ACC112 (cell line): ENCODE results near the gene APBB1IP.
"Not testable (repeated sequence)": the region's sequence is repeated elsewhere in the genome, so short reads cannot be mapped to it uniquely, and the experiment has no call there.

Source experiments
- H2AFZ ChIP-seq: fragments of 200-600 bp; sonication (generic); one replicate; pipeline ENCODE4 v1.6.0; 2017; ENCODE audit warnings: antibody characterized with exemption, low read length; ENCODE audit not compliant: unreplicated experiment
- H3K27ac ChIP-seq: fragments of 200-600 bp; sonication (generic); 2 replicates; pipeline ENCODE4 v1.5.1; 2014; ENCODE audit warnings: low read depth, mild to moderate bottlenecking, antibody characterized with exemption, low read length, moderate library complexity
- H3K27me3 ChIP-seq: fragments of 200-600 bp; sonication (generic); 2 replicates; pipeline ENCODE4 v1.6.1; 2014; ENCODE audit warnings: mild to moderate bottlenecking, antibody characterized with exemption, low read length, moderate library complexity, mixed read lengths; ENCODE audit not compliant: insufficient read depth
- H3K36me3 ChIP-seq: fragments of 200-600 bp; sonication (generic); 2 replicates; pipeline ENCODE4 v1.6.1; 2016; ENCODE audit warnings: mild to moderate bottlenecking, antibody characterized with exemption, low read length, moderate library complexity, mixed read lengths; ENCODE audit not compliant: insufficient read depth
- H3K4me1 ChIP-seq: fragments of 200-600 bp; sonication (generic); one replicate; pipeline ENCODE4 v1.6.1; 2016; ENCODE audit warnings: low read length, mixed read lengths; ENCODE audit not compliant: insufficient read depth, unreplicated experiment, control insufficient read depth
- H3K4me3 ChIP-seq: fragments of 200-600 bp; sonication (generic); 2 replicates; pipeline ENCODE4 v1.5.1; 2014; ENCODE audit warnings: mild to moderate bottlenecking, low read depth, low read length
- H3K79me2 ChIP-seq: fragments of 200-600 bp; sonication (generic); one replicate; pipeline ENCODE4 v1.6.0; 2016; ENCODE audit warnings: low read length; ENCODE audit not compliant: control insufficient read depth, unreplicated experiment, insufficient read depth

APBB1IP gene, protein sequence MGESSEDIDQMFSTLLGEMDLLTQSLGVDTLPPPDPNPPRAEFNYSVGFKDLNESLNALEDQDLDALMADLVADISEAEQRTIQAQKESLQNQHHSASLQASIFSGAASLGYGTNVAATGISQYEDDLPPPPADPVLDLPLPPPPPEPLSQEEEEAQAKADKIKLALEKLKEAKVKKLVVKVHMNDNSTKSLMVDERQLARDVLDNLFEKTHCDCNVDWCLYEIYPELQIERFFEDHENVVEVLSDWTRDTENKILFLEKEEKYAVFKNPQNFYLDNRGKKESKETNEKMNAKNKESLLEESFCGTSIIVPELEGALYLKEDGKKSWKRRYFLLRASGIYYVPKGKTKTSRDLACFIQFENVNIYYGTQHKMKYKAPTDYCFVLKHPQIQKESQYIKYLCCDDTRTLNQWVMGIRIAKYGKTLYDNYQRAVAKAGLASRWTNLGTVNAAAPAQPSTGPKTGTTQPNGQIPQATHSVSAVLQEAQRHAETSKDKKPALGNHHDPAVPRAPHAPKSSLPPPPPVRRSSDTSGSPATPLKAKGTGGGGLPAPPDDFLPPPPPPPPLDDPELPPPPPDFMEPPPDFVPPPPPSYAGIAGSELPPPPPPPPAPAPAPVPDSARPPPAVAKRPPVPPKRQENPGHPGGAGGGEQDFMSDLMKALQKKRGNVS

DNA sequence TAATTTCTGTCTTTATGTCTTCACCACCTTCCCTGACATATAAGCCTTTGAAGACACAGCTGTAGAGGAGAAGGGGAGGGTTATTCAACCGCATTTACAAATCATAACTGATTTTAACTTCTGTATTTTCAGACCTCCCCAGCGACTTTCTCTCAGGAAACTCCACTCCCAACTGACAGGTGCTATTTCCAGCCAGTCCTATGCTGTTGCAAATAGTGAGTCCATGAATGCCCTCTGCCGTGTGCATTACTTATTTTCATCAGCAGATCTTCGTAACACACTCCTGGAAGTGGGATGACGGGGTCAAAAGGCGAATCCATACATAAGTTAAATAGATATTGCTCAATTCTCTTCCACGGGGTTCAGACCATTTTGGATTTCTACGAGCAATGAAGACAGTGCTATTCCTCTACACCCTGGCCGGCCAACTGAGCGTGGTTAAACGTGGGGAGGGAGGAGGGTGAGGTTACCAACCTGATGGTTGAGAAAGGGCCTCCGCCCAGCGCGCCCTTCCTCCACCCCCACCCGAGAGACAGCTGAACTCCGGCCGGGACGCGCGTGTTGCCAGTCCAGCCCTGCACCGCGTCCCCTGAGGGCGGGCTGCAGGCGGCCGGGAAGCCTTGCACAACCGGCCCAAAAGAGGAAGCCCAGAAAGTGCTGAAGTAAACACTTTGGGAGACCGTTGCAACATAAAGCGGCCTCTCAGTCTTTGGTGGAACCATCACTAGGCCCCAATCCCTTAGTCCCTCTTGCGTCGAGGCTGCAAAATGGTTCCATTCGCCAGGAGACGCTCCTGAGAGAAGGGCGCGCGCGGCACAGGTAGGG lies at the start of gene APBB1IP:
TSS of gene APBB1IP (plus strand) at position 705 of the 825 bp plus-strand sequence. CDS start 53,986 bp downstream, outside the sequence.
- no peak within 1 kb of the TSS; the same call in 1 of the 2 replicates for H3K27ac ChIP-seq

DNA sequence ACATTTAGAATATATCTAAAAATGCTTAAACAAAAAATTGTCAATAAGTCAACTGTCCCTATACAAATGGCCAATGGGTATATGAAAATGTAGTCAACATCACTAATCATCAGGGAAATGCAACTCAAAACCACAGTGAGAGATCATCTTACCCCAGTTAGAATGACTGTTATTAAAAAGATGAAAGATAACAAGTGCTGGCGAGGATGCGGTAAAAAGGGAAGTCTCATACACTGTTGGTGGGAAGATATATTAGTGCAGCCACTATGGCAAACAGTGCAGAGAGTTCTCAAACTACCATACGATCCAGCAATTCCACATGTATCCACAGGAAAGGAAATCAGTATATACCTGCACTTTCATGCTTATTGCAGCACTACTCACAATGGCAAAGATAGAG lies 48.6 kb upstream of the APBB1IP start:
- Histone ChIP-seq H3K79me2 (no peaks in the 10 kb centered on the region), H3K27ac (no peak overlapping the region), H3K4me3 (no peak overlapping the region), H3K36me3 (no peaks in the 10 kb centered on the region), H3K4me1 (no peaks in the 10 kb centered on the region), H2AFZ (no peak overlapping the region), H3K27me3 (peaks cover 16% of the 10 kb centered on the region)

More for the DNA sequence above, at the start of gene APBB1IP:
- H3K27me3 ChIP-seq, result peaks cover 2% of the 10 kb centered on the region; the same call in 1 of the 2 replicates
- H3K4me3 ChIP-seq, result peak within 1 kb of the TSS; percentile 77
- peaks cover 11% of the 10 kb centered on the region for H3K4me1 ChIP-seq
- H3K36me3 ChIP-seq, result no peaks in the 10 kb centered on the region
- peak within 1 kb of the TSS; percentile 80 for H2AFZ ChIP-seq
- H3K79me2 ChIP-seq, result no peaks in the 10 kb centered on the region

DNA sequence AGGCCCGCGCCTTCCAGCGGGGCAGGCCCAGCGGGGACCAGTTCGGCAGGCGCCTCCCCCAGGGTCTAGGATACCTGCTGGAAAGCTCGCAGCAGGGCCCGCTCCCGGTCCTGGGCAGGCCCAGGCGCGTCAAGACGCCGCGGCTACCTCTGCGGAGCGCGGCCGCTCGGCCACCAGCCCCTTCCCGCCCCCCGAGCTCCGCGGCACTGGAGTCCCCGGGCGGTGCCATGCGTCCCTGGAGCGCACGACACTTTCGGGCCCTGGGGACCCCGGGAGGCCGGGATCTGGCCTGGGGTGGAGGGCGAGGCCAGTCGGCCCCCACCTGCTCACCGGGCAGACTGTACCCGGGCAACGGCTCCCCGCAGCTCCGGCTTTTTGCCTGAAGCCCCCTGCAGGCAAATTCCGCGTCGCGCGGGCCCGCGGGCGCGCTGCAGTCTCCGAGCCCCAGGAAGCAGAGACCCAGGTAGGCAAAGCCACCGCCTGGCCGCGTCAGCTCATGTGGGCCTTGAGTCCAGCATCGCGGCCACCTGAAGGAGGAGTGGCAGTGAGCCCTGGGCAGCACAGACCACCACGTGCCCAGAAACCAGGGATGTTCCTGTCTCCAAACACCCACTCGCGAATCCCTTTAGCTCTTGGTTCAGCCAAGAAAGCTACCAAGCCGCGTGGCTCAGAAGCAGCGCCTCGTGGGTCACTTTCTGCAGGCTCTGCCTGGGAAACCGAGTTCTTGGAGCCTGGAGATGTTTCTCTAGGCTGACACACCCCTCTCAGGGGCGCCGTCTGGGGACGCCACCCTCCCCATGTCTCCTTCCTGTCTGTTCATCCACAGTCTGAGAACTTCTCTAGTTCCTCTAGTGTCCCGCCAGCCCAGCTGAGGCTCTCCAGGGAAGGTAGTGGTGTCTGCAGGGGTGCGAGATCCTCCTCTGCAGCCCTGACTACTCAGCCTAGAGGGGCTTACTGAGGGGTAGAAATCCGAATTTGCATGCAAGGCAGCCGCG lies 46.1 kb upstream of the APBB1IP start:
- H3K36me3 ChIP-seq, result no peaks in the 10 kb centered on the region
- H2AFZ ChIP-seq, result no peak overlapping the region
- no peak overlapping the region for H3K4me3 ChIP-seq
- no peaks in the 10 kb centered on the region for H3K4me1 ChIP-seq
- H3K79me2 ChIP-seq, result no peaks in the 10 kb centered on the region
- peaks cover 18% of the 10 kb centered on the region for H3K27me3 ChIP-seq
- no peak overlapping the region for H3K27ac ChIP-seq

DNA sequence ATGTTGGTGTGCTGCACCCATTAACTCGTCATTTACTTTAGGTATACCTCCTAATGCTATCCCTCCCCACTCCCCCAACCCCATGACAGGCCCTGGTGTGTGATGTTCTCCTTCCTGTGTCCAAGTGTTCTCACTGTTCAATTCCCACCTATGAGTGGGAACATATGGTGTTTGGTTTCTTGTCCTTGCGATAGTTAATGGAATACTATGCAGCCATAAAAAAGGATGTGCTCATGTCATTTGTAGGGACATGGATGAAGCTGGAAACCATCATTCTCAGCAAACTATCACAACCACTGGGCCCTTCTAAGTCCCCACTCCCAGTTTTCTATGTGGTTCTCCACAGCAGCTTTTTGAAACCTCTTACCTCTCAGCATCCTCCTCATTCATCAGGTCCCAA lies 39.8 kb upstream of the APBB1IP start:
- H2AFZ ChIP-seq, H3K4me1 ChIP-seq, H3K4me3 ChIP-seq, H3K79me2 ChIP-seq, H3K36me3 ChIP-seq, H3K27me3 ChIP-seq, H3K27ac ChIP-seq: not testable (repeated sequence)

DNA sequence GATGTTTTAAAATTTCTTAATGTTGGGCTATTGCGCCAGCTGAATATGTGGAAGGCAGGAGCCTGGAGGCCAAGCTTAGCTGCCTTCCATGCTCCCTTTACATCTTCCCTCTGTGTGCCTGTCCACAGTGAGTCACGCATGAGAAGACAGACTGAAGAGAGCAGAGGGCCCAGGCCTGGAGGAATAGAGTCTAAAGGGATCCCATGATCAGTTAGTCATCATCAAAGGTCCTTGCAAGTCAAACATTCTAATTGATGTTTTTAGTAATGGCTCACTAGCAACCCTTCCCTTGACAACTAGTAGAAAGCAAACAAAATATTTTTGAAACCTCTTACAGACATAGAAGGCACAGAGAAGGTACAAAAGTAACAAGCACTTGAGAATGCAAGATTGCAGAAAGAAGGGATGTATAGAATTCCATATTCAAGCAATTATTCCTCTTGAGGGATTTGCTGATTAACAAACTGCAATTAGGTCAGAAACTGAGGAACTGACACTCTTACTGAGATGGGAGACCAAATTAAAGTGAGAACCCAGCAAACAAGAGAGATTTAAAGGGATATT lies 30.7 kb upstream of the APBB1IP start:
- Histone ChIP-seq H3K27me3 (peaks cover 5% of the 10 kb centered on the region; the same call in 1 of the 2 replicates), H3K36me3 (no peaks in the 10 kb centered on the region), H3K4me3 (no peak overlapping the region), H3K27ac (peak overlapping the region; percentile 67), H3K79me2 (no peaks in the 10 kb centered on the region), H3K4me1 (no peaks in the 10 kb centered on the region), H2AFZ (no peak overlapping the region)

DNA sequence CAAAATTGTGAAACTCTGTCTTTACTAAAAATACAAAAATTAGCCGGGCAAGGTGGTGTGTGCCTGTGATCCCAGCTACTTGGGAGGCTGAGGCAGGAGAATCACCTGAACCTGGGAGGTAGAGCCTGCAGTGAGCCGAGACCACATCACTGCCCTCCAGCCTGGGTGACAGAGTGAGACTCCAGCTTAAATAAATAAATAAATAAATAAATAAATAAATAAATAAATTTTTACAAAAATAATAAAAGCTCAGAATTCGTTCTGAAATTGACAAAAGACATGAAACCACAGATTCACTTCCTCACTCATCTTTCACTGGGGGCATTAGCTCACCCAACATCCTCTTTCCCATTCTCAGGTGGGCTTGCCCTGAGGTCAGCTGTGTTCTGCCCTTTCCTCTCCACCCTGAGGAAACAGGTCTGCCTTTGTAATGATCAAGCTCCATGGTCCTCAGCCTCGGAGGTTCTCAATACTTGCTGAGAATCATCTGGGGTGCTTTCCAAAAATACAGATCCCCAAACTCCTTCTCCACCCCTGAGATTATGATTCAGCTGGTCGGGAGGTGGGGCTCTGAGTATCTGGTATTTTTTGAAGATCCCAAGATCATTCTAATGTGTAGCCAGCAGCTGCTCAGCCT lies 29.2 kb upstream of the APBB1IP start:
- H3K4me1 ChIP-seq, result no peaks in the 10 kb centered on the region
- no peak overlapping the region for H3K27ac ChIP-seq
- H2AFZ ChIP-seq, result no peak overlapping the region
- H3K27me3 ChIP-seq, result peaks cover 11% of the 10 kb centered on the region; the same call in 1 of the 2 replicates
- H3K36me3 ChIP-seq, result no peaks in the 10 kb centered on the region
- H3K79me2 ChIP-seq, result no peaks in the 10 kb centered on the region
- H3K4me3 ChIP-seq, result no peak overlapping the region

DNA sequence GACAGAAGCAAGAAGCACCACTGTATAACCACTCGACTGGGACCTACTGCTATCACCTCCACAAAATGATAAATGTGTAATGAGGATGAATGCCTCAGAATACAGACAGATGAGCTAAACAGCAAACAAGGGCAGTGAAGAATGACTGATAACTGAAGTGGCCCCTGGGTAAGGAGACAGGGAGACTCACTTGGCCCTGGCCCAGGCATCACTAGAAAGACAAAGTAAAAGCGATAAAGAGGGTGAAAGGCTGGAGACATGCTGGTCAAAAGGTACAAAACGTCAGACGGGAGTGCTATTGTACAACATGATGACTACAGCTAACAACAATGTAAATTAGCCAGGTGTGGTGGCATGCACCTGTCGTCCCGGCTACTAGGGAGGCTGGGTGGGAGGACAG lies 27.8 kb upstream of the APBB1IP start:
- no peak overlapping the region for H3K27ac ChIP-seq
- H3K4me3 ChIP-seq, result no peak overlapping the region
- no peaks in the 10 kb centered on the region for H3K36me3 ChIP-seq
- H2AFZ ChIP-seq, result no peak overlapping the region
- no peaks in the 10 kb centered on the region for H3K79me2 ChIP-seq
- H3K4me1 ChIP-seq, result no peaks in the 10 kb centered on the region
- peaks cover 11% of the 10 kb centered on the region; the same call in 1 of the 2 replicates for H3K27me3 ChIP-seq

DNA sequence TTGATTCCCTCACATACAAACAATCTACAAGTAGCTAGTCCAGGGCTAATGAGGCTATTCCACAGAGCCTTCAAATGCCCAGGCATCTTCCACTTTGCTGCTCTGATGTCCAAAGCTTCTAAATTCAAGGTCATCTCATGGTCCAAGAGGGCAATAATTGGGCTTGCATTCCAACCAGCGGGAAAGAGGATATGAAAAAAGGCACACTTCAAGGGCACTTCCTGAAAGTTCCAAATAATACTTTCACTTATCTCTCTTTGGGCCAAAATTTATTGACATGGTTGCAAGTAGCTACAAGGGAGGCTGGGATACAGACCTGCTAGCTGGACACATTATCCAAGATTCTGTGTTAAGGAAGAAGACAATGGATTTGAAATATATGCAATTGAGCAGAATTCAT lies 25.2 kb upstream of the APBB1IP start:
- H3K79me2 ChIP-seq, result no peaks in the 10 kb centered on the region
- H3K27me3 ChIP-seq, result peaks cover 25% of the 10 kb centered on the region; the same call in 1 of the 2 replicates
- no peak overlapping the region for H3K27ac ChIP-seq
- no peaks in the 10 kb centered on the region for H3K36me3 ChIP-seq
- H3K4me3 ChIP-seq, result no peak overlapping the region
- H3K4me1 ChIP-seq, result no peaks in the 10 kb centered on the region
- no peak overlapping the region for H2AFZ ChIP-seq

DNA sequence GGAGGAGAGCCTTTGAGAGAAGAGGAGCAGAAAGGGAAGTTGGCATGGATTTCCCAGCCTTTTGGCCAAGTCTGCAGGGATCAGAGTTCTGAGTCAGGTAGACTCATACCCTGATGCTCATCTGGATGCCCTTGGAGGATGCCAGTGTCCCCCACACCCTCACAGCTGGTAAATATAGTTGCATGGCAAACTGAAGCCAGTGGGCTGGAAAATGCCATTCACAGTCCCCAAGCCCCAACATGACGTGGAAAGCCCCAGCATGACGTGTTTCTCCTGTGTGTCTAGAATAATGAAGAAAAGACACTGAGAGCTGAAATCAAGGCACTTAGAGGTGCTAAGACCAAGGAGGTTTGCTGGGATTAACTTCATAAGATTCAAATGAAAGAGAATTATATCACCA lies 24.8 kb upstream of the APBB1IP start:
- Histone ChIP-seq H3K36me3 (no peaks in the 10 kb centered on the region), H3K79me2 (no peaks in the 10 kb centered on the region), H3K4me1 (no peaks in the 10 kb centered on the region), H3K27ac (no peak overlapping the region), H2AFZ (no peak overlapping the region), H3K27me3 (peaks cover 25% of the 10 kb centered on the region; the same call in 1 of the 2 replicates), H3K4me3 (no peak overlapping the region)
